Tibial nerve (tissue), 4 donors: ENCODE results near the gene SST.

Source experiments
- CTCF ChIP-seq, 5 experiments: fragments of 200-600 bp in 3 of 5; fragments of 450-650 bp in 2 of 5; sonication (generic) in 3 of 5; IDR thresholded peaks; one replicate each; pipeline ENCODE4 v1.5.1; 2016 to 2019; ENCODE audit warnings: antibody characterized with exemption in 5 of 5, mild to moderate bottlenecking in 3 of 5, moderate library complexity in 2 of 5
- EP300 ChIP-seq, 2 donors: sonication (generic); formaldehyde crosslinking; IDR thresholded peaks; one replicate each; pipeline ENCODE4 v1.6.1; 2017; ENCODE audit warnings: antibody characterized with exemption in 2 of 2, mild to moderate bottlenecking in 1 of 2

- TF ChIP-seq CTCF (IDR thresholded peaks at IDR 0.05) (no peak), EP300 (IDR thresholded peaks at IDR 0.05) (no peak)
These were observed 28.7 kb downstream of the SST start for GRCh38 chr3:187641320-187642016.
